H7 (cell line): Measurements from ENCODE around the gene FAM170B. TPM values are rescaled to one million over a fixed set of nuclear protein-coding genes. Genes with fewer than 3 reads are reported as not detected.

Source experiments
- DNase-seq: peaks from one replicate; pipeline ENCODE4 v3.0.0; 2012
- H3K27me3 ChIP-seq: 2 replicates; pipeline ENCODE4 v1.6.0; 2011; ENCODE audit warnings: mild to moderate bottlenecking, low read length; ENCODE audit not compliant: control insufficient read depth, insufficient read depth
- H3K36me3 ChIP-seq: replicated peaks from 2 replicates; pipeline ENCODE4 v1.5.1; 2011; ENCODE audit warnings: low read length; ENCODE audit not compliant: control insufficient read depth, insufficient read depth
- H3K4me3 ChIP-seq: 2 replicates; pipeline ENCODE4 v1.5.1; 2011; ENCODE audit warnings: low read depth, mild to moderate bottlenecking, control low read depth, low read length, moderate library complexity; ENCODE audit not compliant: insufficient read depth
- total RNA-seq: library from RNA; depleted of rRNA; stranded (reverse); fragments of >200 nt; shearing (Covaris generic); gene quantifications from 2 replicates; pipeline ENCODE4 v1.2.3, GENCODE V29; 2014

FAM170B gene
- total RNA-seq, 1 experiment from 2014 or later = not detected

DNA sequence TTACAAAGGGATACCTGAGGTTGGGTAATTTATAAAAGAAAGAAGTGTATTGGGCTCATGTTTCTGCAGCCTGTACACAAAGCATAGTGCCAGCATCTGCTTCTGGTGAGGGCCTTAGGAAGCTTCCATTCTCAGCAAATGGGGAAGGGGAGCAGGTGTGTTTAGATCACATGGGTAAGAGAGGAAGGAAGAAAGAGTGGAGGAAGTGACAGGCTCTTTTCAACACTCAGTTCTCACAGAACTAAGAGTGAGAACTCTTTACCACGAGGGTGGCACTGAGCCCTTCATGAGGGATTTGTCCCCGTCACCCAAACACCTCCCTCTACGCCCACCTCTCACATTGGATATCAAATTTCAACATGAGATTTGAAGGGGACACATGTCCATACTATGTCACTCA, 506 bp upstream of the FAM170B start:
- no peak overlapping the region for H3K4me3 ChIP-seq
- H3K36me3 ChIP-seq = no peaks in the 10 kb centered on the region
- no peak for DNase-seq
- H3K27me3 ChIP-seq = no peaks in the 10 kb centered on the region

DNA sequence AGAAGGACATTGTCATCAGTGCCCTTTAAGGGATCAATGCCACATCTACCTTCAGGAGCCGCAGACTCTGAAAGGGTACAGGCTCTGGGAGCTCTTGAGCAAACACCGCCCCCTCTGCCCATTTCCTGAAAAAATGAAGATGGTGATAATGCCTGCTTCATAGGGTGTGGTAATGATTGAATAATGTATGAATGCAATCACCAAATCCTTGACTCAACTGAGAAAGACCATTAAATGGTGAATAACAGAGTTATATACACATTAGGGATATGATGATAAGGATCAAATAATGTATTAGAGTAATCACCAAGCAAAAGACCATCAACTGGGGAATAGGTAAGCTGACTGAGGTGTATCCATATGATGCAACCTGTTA, 1.5 kb downstream of the FAM170B start:
- no peaks in the 10 kb centered on the region for H3K27me3 ChIP-seq
- H3K4me3 ChIP-seq = no peak overlapping the region
- H3K36me3 ChIP-seq = no peaks in the 10 kb centered on the region
- DNase-seq = no peak

- no peak overlapping the region for H3K4me3 ChIP-seq
- no peak for DNase-seq
- H3K36me3 ChIP-seq = no peaks in the 10 kb centered on the region
- no peaks in the 10 kb centered on the region for H3K27me3 ChIP-seq
These were observed 2.1 kb downstream of the FAM170B start for GRCh38 chr10:49131507-49132361.

DNA sequence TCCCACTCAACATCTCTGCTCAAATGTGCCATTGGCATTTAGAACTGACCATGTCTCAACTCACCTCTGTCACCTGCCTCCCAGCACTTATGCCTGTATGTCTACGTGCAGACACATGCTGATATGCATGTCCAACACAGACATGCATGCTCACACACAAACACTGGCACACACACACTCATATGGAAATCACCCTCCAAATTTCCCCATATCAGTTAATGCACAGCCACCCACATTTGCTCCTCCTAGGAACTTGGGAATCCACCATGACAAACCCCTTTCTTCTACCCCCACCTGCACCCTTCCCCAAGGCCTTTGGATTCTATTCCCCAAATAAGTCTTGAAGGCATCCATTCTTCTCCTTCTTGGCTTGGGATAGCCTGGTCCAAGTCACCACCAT, 4.4 kb downstream of the FAM170B start:
- Histone ChIP-seq H3K4me3 (no peak overlapping the region), H3K36me3 (no peaks in the 10 kb centered on the region), H3K27me3 (no peaks in the 10 kb centered on the region)
- DNase-seq = no peak

- H3K36me3 ChIP-seq = no peaks in the 10 kb centered on the region
- H3K27me3 ChIP-seq = no peaks in the 10 kb centered on the region
- DNase-seq = no peak
- H3K4me3 ChIP-seq = no peak overlapping the region
These were observed 5.0 kb downstream of the FAM170B start for GRCh38 chr10:49128854-49129253.

DNA sequence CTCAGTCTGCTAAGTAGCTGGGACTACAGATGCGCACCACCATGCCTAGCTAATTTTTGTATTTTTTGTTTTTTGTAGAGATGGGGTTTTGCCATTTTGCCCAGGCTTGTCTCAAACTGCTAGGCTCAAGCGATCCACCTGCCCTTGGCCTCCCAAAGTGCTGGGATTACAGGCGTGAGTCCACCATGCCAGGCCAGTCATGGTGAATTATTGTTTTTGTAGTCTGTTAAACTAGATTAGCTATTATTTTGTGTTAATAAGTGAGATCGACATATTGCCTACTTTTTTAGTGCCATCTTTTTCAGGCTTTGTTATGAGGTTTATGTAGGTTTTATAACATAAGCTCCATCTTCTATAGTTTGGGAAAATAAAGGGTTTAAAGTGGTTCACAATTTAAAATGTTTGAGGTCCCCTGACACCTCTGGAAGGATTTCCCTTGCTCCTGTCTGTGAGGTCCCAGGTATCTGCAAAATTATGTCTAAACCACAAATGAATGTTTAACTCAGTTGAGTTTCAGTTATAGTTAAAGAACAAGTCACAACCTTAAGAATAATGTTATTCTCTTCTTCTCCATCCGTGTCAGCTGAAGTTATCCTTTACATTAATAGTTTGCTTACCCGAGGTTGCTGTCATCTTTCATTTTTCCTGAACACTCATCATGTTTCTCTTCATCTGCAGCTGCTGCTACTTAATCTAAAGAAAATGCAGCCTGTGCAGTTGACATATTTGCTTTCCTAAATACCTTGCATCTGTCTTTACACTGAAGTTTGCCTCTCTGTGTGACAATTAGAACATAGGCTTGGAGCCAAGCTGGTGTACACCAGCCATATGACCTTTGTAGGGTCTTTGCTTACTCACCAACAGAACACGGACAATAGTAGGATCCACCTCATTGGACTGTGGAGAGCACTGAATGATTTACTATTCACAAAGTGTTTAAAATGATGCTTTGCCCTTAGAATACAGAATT, 9.6 kb downstream of the FAM170B start:
- no peaks in the 10 kb centered on the region for H3K36me3 ChIP-seq
- no peak for DNase-seq
- no peak overlapping the region for H3K4me3 ChIP-seq
- H3K27me3 ChIP-seq = no peaks in the 10 kb centered on the region

- DNase-seq = no peak
- Histone ChIP-seq H3K4me3 (no peak overlapping the region), H3K27me3 (no peaks in the 10 kb centered on the region), H3K36me3 (no peaks in the 10 kb centered on the region)
These were observed 12.9 kb downstream of the FAM170B start for GRCh38 chr10:49120911-49121310.

GRCh38 chr10:49119746-49120145, 14.1 kb downstream of the FAM170B start:
- no peak for DNase-seq
- Histone ChIP-seq H3K4me3 (no peak overlapping the region), H3K27me3 (peaks cover 6% of the 10 kb centered on the region; the same call in 1 of the 2 replicates), H3K36me3 (no peaks in the 10 kb centered on the region)

- Histone ChIP-seq H3K36me3 (no peaks in the 10 kb centered on the region), H3K27me3 (peaks cover 13% of the 10 kb centered on the region), H3K4me3 (no peak overlapping the region)
- DNase-seq = no peak
These were observed 15.3 kb downstream of the FAM170B start for GRCh38 chr10:49118430-49119074.

DNA sequence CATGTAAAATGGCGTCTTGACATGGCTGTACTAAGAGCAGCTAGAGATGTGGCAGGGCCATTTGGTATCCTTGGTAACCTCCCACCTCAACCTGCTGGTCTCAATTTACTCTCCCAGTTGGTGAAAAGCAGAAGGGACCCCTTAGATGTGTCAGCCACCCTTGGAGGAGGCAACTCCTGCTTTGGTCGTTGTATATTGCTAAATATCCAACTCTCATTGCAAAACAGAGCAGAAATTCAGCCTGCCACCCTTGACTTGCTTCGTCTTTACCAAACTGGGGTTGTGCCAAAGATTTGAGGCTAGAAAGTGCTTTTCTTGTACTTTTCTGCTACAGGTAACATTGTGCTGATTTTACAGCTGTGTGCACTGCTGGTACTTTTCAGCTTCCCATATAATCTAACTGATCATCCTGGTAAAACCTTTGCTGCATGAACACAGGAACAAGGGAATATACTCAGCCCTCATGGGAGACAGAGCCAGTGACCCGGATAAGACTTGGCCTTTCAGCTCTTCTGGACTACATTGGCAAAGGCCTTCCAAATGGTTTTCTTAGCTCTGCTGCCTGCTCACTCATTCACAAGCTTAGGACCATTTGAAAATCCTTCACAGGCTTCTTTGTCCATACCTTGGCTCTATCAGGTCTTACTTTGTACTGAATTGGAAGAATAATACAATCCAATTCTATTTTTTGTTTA, 16.3 kb downstream of the FAM170B start:
- Histone ChIP-seq H3K36me3 (no peaks in the 10 kb centered on the region), H3K27me3 (peaks cover 13% of the 10 kb centered on the region), H3K4me3 (no peak overlapping the region)
- DNase-seq = no peak

DNA sequence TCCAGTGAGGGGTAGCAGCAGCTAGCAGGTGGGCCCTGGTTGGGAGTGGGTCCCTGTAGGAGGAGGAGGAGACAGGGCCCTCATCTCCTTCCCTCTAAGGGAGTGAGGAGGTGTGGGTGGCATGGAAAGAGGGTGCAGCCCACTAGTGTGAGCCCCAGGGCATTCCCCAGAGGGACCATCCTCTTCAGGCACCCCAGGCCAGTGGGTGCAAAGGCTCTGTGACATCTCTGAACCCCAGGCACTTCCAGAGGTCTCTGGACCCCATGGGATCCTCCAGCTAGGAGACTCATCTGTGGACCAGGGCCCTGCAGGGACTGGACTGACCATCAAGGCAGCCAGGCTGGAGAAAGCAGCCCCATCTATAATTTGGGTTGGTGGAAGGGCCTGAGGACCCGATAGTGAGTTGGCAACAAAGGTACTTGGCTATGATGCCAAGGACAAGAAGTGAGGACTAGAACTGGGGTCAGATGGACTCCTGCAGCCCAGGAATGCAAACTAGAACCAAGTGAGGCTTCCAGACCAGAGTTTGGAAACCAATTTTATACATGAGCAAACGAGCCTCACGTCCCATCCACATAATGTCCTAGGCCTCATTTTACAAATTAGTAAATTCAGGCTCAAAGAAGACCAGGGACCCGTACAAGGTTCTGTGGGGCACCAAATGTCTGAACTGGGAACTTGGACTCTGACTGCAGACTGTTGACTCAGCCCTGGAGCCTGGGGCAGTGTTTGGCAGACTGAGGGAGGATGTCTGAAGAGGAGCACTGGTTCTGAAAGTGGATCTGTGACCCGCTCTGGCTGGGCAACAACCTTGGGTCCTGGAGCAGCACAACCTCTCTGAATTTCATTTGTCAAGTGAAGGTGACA, 17.1 kb downstream of the FAM170B start:
- Histone ChIP-seq H3K36me3 (no peaks in the 10 kb centered on the region), H3K27me3 (peaks cover 13% of the 10 kb centered on the region), H3K4me3 (no peak overlapping the region)
- DNase-seq = no peak

DNA sequence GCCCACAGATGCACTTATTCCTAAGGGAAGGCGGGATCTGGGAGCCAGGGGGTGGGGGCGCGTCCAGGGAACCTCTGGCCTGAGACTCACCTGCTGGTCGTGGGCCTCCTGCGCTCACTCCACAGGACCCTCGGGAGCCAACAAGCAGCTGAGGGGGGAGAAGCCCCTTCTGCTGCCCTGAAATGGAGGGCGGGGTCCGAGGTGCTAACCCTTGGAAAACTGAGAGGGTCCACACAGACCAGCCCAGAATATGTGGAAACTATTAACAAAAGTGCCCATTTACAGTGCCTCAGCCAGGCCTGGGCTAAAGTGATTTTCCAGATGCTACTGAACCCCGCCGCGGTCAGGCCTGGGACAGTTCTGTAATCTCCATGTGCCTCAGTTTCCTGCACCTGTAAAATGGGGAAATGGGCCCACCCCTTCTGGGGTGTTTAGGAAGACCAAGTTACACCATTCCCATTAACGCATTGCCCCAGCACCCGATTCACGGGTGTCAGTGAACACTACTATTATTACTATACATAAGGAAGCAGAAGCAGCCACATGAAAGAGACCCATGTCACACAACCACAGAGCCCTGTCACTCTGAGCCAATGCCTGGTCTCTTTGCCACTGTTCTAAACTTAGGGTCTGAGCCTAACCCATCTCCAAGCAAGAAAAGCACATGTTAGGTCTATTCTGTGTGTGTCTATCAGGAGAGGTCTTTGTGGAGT, 17.9 kb downstream of the FAM170B start:
- peak overlapping the region; percentile 28; the same call in 1 of the 2 replicates for H3K4me3 ChIP-seq
- no peak for DNase-seq
- H3K27me3 ChIP-seq = peaks cover 13% of the 10 kb centered on the region
- no peaks in the 10 kb centered on the region for H3K36me3 ChIP-seq
